ACC112 (cell line): Measurements from ENCODE around the gene GLT8D1.
"Not testable (repeated sequence)": the region's sequence is repeated elsewhere in the genome, so short reads cannot be mapped to it uniquely, and the experiment has no call there.

Experiments used
- H2AFZ ChIP-seq: fragments of 200-600 bp; sonication (generic); one replicate; pipeline ENCODE4 v1.6.0; 2017; ENCODE audit warnings: antibody characterized with exemption, low read length; ENCODE audit not compliant: unreplicated experiment
- H3K27ac ChIP-seq: fragments of 200-600 bp; sonication (generic); 2 replicates; pipeline ENCODE4 v1.5.1; 2014; ENCODE audit warnings: low read depth, mild to moderate bottlenecking, antibody characterized with exemption, low read length, moderate library complexity
- H3K27me3 ChIP-seq: fragments of 200-600 bp; sonication (generic); 2 replicates; pipeline ENCODE4 v1.6.1; 2014; ENCODE audit warnings: mild to moderate bottlenecking, antibody characterized with exemption, low read length, moderate library complexity, mixed read lengths; ENCODE audit not compliant: insufficient read depth
- H3K36me3 ChIP-seq: fragments of 200-600 bp; sonication (generic); 2 replicates; pipeline ENCODE4 v1.6.1; 2016; ENCODE audit warnings: mild to moderate bottlenecking, antibody characterized with exemption, low read length, moderate library complexity, mixed read lengths; ENCODE audit not compliant: insufficient read depth
- H3K4me1 ChIP-seq: fragments of 200-600 bp; sonication (generic); one replicate; pipeline ENCODE4 v1.6.1; 2016; ENCODE audit warnings: low read length, mixed read lengths; ENCODE audit not compliant: insufficient read depth, unreplicated experiment, control insufficient read depth
- H3K4me3 ChIP-seq: fragments of 200-600 bp; sonication (generic); 2 replicates; pipeline ENCODE4 v1.5.1; 2014; ENCODE audit warnings: mild to moderate bottlenecking, low read depth, low read length
- H3K79me2 ChIP-seq: fragments of 200-600 bp; sonication (generic); one replicate; pipeline ENCODE4 v1.6.0; 2016; ENCODE audit warnings: low read length; ENCODE audit not compliant: control insufficient read depth, unreplicated experiment, insufficient read depth

GLT8D1 gene

DNA sequence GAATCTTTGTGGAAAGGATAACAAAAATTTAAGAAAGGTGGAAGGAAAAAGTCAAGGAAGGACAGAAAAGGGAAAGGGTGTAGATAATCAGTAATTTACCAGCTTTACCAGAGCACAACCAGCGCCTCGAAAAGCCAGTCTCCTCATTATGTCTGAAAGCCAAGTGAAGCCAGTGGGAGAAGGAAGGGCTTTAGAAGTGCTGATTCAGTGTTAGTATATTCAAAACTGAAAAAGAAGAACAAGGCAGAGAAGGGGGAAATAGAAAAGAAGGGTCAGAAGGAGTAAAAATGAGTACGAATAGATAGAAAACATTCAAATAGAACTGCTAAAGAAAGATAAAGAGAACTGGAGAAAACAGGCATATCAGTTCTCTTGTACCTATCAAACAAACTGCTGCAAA lies 24.0 kb downstream of the GLT8D1 start:
- Histone ChIP-seq H3K27me3 (no peaks in the 10 kb centered on the region), H3K27ac (peak overlapping the region; percentile 79), H3K4me1 (peaks cover 46% of the 10 kb centered on the region), H3K36me3 (peaks cover 29% of the 10 kb centered on the region), H2AFZ (no peak overlapping the region), H3K79me2 (peaks cover 70% of the 10 kb centered on the region), H3K4me3 (peak overlapping the region; percentile 23; the same call in 1 of the 2 replicates)

DNA sequence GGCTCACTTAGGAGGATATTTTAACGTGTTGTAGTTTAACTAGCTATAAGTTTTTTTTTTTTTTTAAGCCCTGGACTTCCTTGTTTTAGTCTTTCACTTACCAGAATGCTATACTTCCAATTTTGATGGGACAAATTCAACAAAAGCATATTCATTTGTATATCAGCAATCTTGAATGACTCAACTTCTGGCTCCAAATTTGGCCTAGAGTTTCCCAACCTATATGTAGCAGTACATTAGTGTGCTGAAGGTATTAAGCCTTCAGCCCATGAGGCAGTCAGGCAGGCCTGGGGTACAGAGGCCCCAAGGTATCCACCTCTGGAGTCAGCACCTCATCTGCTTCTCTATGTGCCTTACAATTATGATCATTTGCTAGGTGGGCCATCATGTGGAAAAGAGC lies 25.8 kb downstream of the GLT8D1 start:
- Histone ChIP-seq H3K79me2 (peaks cover 64% of the 10 kb centered on the region), H3K4me3 (no peak overlapping the region), H3K27me3 (no peaks in the 10 kb centered on the region), H2AFZ (no peak overlapping the region), H3K36me3 (peaks cover 34% of the 10 kb centered on the region), H3K27ac (peak overlapping the region; percentile 53), H3K4me1 (peaks cover 46% of the 10 kb centered on the region)

DNA sequence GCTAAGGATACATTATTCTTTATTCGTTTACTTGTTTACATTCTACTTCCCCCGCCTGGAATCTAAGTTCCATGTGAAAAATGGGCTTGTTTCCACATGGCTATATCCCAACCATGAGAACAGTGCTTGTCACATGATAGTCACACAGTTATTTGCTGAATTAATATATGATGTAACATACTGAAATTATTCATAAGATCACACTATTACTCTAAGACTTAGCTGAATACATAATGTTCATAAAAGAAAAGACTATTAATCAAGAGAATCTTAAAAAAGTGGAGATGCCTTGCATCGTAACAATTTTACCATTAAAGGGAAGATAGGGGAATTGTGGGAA lies 26.4 kb downstream of the GLT8D1 start:
- no peak overlapping the region for H2AFZ ChIP-seq
- no peak overlapping the region for H3K4me3 ChIP-seq
- H3K27me3 ChIP-seq, result no peaks in the 10 kb centered on the region
- peaks cover 34% of the 10 kb centered on the region for H3K36me3 ChIP-seq
- peaks cover 41% of the 10 kb centered on the region for H3K4me1 ChIP-seq
- peak overlapping the region; percentile 53 for H3K27ac ChIP-seq
- H3K79me2 ChIP-seq, result peaks cover 59% of the 10 kb centered on the region

DNA sequence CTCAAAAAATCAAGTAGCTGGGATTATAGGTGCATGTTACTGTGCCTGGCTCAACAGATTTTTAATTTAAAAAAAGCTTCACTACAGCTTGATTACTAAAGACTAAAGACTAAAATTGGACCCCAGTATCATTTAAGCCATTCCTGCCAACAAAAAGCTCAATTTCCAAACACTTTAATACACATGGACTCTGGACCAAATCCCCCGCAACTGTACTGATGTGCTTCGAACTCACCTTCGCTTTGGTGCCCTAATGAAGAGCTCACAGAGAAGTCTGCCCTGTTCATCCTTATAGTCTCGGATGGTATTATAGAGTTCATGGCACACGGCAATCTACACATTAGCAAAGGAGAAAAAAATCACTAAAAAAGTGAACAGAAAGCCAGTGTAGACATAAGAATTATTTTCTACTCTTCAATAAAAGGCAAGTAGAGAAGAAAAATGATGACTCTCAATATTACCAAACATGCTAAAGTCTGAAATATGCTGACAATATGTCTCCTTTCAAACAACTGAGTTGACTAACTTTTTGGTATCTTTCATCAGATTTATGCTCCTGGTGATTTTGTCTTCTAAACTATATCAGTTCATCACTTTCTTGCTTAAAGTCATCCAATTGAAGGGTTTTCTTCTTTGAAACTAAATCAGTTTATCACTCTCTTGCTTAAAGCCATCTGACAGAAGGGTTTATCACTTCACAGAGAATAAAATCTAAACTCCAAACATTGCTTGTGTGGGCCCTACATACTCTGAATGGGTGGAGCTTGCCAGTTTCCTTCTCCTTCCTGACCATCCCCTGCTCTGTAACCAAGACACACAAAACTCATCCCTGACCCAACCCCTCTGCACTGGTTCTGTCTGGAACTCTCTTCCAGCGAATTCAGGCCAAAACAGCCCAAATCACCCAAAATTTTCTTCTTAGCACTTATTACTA lies 27.1 kb downstream of the GLT8D1 start:
- H3K36me3 ChIP-seq, result peaks cover 34% of the 10 kb centered on the region
- H3K4me3 ChIP-seq, result no peak overlapping the region
- peak overlapping the region; percentile 53 for H3K27ac ChIP-seq
- no peak overlapping the region for H2AFZ ChIP-seq
- no peaks in the 10 kb centered on the region for H3K27me3 ChIP-seq
- peaks cover 53% of the 10 kb centered on the region for H3K79me2 ChIP-seq
- H3K4me1 ChIP-seq, result peaks cover 36% of the 10 kb centered on the region

DNA sequence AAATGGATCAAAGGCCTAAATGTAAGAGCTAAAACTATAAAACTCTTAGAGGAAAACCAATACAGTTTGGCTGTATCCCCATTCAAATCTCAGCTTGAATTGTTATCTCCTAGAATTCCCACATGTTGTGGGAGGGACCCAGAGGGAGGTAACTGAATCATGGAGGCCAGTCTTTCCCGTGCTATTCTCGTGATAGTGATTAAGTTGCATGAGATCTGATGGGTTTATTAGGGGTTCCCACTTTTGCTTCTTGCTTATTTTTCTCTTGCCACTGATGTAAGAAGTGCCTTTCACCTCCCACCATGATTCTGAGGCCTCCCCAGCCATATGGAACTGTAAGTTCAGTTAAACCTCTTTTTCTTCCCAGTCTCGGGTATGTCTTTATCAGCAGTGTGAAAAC lies 29.4 kb downstream of the GLT8D1 start:
- not testable (repeated sequence) for H3K27me3 ChIP-seq, H3K4me3 ChIP-seq, H3K27ac ChIP-seq, H2AFZ ChIP-seq
- H3K79me2 ChIP-seq, result peaks cover 32% of the 10 kb centered on the region
- H3K36me3 ChIP-seq, result peaks cover 34% of the 10 kb centered on the region
- H3K4me1 ChIP-seq, result peaks cover 34% of the 10 kb centered on the region

DNA sequence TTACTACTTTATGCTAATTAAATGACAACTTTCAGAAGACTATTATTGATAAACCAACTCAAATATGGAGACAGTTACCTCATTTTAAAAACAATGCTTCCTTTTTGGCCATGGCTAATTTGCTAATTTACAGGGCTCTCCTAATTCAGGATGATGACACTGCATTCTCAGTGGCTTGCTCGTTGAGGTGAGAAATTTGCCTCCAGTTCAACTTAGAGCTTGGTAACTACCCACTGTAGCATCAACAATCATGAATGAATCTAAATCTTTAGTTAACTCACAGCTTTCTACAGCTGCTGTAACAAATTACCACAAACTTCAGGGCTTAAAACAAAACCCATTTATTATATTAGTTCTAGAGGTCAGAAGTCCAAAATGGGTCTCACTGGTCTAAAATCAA lies 33.9 kb downstream of the GLT8D1 start:
- Histone ChIP-seq H3K27ac (peak overlapping the region; percentile 98), H2AFZ (no peak overlapping the region), H3K36me3 (peaks cover 16% of the 10 kb centered on the region; the same call in 1 of the 2 replicates), H3K79me2 (peaks cover 19% of the 10 kb centered on the region), H3K27me3 (no peaks in the 10 kb centered on the region), H3K4me3 (peak overlapping the region; percentile 41; the same call in 1 of the 2 replicates), H3K4me1 (peaks cover 31% of the 10 kb centered on the region)

DNA sequence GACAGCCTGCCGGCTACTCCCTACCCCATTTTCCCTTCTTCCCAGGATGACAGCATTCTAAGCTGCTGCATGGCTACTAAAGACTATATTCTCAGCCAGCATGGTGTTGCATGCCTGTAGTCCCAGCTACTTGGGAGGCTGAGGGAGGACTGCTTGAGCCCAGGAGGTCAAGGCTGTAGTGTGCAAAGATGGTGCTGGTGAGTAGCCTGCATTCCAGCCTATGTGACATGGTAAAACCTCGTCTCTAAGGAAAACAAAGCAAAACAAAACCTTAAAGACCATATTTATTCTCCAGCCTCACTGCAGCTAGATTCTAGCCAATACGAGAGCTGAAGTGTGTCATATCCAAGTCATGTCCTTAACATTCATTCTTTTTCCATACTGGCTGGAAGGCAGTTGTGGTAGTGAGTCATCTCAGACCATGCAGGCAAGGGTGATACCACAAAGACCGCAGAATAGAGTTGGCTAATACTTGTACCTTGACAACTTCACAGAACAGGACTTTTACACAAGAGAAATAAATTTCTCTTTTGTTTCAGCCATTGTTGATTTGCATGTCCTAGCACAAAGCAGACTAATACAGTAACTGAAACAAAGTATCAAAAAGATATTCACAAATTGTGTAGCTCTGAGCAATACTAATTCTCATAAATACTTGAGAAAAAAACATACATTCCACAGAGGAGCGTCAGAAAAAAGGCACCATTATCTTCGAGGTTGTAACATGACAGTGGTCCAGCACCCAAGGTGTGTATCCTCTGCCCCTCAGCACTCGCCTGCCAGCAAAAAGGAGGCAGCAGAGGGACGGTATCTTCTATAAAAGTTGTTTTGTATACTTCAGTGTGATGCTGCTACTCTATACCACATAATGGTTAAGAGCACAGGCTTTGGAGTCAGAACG lies 34.7 kb downstream of the GLT8D1 start:
- H3K36me3 ChIP-seq, result peaks cover 17% of the 10 kb centered on the region
- H3K27me3 ChIP-seq, result no peaks in the 10 kb centered on the region
- peak overlapping the region; percentile 98 for H3K27ac ChIP-seq
- no peak overlapping the region for H2AFZ ChIP-seq
- H3K4me3 ChIP-seq, result peak overlapping the region; percentile 41
- H3K4me1 ChIP-seq, result peaks cover 31% of the 10 kb centered on the region
- peaks cover 19% of the 10 kb centered on the region for H3K79me2 ChIP-seq

DNA sequence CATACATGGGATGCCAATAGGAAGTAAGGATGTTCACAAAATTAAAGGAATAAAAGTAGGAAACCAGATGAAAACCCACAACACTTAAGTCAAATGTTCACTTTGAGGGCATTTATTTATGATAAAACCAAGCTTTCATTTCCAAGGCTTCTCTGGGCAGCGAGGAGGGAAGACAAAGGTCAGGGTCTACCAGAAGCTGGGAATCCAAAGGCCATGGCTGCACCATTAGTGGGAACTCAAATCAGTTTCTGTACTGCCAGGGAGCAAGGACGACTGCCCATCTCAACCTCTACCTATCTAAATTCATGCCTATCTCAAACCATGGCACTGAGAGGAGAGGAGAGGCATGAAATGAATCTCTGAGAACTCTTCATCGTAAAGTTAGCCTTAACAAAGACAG lies 42.5 kb downstream of the GLT8D1 start:
- no peaks in the 10 kb centered on the region for H3K4me1 ChIP-seq
- peaks cover 41% of the 10 kb centered on the region for H3K36me3 ChIP-seq

DNA sequence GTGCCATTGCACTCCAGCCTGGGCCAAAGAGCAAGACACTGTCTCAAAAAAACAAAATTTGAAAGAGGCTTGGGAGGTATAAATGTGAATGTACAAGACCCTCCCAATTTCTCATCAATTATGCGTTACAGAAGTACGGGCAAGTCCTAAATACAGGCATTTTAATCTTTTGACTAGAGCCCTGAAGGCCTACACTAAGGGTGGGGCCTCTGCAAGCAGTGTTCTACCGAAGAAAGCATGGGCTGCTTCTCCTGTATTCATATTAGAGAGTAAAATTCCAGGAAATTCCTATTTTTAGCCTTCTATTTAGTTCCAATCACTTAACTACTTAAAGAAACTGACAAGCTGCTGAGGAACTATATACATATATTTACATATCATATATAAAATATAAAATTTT lies 45.5 kb downstream of the GLT8D1 start:
- no peaks in the 10 kb centered on the region for H3K27me3 ChIP-seq
- peaks cover 52% of the 10 kb centered on the region for H3K36me3 ChIP-seq
- H3K4me3 ChIP-seq, result no peak overlapping the region
- no peaks in the 10 kb centered on the region for H3K79me2 ChIP-seq
- no peaks in the 10 kb centered on the region for H3K4me1 ChIP-seq
- H2AFZ ChIP-seq, result no peak overlapping the region
- H3K27ac ChIP-seq, result no peak overlapping the region

More for the DNA sequence above, 42.5 kb downstream of the GLT8D1 start:
- Histone ChIP-seq H3K27ac (no peak overlapping the region), H2AFZ (no peak overlapping the region), H3K79me2 (no peaks in the 10 kb centered on the region), H3K4me3 (no peak overlapping the region), H3K27me3 (no peaks in the 10 kb centered on the region)

DNA sequence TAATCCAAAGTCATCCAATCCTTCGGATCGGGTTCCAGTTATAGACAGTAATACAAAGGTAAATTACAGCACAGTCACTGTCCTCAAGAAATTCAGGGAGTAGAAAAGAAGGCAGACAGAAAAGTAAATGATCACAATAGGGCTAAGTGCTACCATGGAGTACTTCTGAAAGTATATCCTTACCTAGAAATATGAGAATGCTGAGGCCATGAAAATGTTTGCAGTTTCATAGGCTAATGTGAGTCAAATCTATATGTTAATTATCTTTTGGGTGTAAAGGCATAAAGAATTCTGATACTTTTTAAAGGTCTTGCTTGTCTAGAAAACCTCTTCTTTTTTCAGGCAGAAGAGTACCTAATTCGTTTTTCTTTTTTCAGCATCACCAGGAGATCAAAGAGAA lies 49.7 kb downstream of the GLT8D1 start:
- H3K27me3 ChIP-seq, result no peaks in the 10 kb centered on the region
- H2AFZ ChIP-seq, result no peak overlapping the region
- no peak overlapping the region for H3K4me3 ChIP-seq
- H3K36me3 ChIP-seq, result peaks cover 47% of the 10 kb centered on the region
- H3K79me2 ChIP-seq, result no peaks in the 10 kb centered on the region
- H3K27ac ChIP-seq, result no peak overlapping the region
- peaks cover 2% of the 10 kb centered on the region for H3K4me1 ChIP-seq
